ENCODE data around the gene CLDND2. TPM values are rescaled to one million over a fixed set of nuclear protein-coding genes. Genes with fewer than 3 reads are reported as not detected.

Gene CLDND2
- total RNA-seq, 4 donors from 2014 or later, result not detected

DNA sequence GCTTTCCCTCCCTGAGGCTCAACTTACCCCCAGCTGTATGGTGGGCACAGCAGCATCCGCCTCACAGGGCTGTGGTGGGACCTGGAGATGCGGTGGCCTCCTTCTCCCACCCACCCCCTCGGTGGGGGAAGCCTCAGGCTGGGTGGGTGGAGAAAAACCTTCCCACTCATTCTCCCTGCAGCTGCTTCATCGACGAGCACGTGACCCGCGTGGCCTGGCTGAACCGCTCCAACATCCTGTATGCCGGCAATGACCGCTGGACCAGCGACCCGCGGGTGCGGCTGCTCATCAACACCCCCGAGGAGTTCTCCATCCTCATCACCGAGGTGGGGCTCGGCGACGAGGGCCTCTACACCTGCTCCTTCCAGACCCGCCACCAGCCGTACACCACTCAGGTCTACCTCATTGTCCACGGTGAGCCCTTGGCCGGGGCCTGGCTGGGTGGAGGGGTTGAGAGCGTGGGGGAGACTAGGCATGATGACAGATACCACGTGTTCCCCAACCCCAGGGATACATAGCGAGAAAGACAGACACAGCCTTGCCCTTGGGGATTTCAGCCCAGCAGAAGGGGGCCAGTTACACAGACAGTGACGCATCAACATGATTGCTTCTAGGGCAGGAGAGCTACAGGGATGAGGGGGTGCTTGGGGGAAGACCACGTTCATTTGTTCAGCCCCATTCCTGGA is 45.2 kb downstream of the CLDND2 start:
- Histone ChIP-seq H3K27ac (no peak overlapping the region), H3K4me3 (no peak overlapping the region), H3K27me3 (peaks cover 92% of the 10 kb centered on the region), H3K36me3 (no peaks in the 10 kb centered on the region), H3K4me1 (peaks cover 0 to 13% (median 0%) of the 10 kb centered on the region in 3 donors), H3K9me3 (no peaks in the 10 kb centered on the region)
- WGBS, 2 donors (ENCODE audit: low coverage in 1 of 2), result 49% methylated on average over 6 of the region's 29 CpGs; no CpG with 5 or more reads in 1 of the 2 donors
- no peak for ATAC-seq
- TF ChIP-seq POLR2A (IDR thresholded peaks at IDR 0.05) (no peak), EP300 (IDR thresholded peaks at IDR 0.05) (no peak)
- TF ChIP-seq, protein P1, sequence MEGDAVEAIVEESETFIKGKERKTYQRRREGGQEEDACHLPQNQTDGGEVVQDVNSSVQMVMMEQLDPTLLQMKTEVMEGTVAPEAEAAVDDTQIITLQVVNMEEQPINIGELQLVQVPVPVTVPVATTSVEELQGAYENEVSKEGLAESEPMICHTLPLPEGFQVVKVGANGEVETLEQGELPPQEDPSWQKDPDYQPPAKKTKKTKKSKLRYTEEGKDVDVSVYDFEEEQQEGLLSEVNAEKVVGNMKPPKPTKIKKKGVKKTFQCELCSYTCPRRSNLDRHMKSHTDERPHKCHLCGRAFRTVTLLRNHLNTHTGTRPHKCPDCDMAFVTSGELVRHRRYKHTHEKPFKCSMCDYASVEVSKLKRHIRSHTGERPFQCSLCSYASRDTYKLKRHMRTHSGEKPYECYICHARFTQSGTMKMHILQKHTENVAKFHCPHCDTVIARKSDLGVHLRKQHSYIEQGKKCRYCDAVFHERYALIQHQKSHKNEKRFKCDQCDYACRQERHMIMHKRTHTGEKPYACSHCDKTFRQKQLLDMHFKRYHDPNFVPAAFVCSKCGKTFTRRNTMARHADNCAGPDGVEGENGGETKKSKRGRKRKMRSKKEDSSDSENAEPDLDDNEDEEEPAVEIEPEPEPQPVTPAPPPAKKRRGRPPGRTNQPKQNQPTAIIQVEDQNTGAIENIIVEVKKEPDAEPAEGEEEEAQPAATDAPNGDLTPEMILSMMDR (IDR thresholded peaks at IDR 0.05), result no peak

DNA sequence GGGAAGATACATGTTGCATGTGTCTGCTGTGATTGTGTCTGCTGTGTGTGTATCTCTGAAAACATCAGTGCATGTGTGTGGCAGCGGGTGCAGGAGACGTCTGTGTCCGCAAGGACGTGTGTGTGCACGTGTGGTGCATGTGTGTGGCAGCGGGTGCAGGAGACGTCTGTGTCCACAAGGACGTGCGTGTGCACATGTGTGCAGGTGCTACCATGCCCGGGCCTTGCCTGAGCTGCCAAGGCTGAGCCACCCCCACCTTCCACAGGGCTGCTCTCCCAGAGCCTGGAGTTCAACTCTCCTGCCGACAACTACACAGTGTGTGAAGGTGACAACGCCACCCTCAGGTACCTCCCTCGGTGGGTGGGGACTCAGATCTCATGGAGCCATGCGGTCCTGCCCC is 47.0 kb downstream of the CLDND2 start:
- 100% methylated on average over 1 of the region's 14 CpGs; no CpG with 5 or more reads in 1 of the 2 donors for WGBS, 2 donors (ENCODE audit: low coverage in 1 of 2)
- H3K27me3 ChIP-seq, result peaks cover 92% of the 10 kb centered on the region
- H3K4me1 ChIP-seq, result peaks cover 0 to under 1% (median 0%) of the 10 kb centered on the region in 3 donors
- no peak for TF ChIP-seq POLR2A (IDR thresholded peaks at IDR 0.05)
- TF ChIP-seq EP300 (IDR thresholded peaks at IDR 0.05), result no peak
- TF ChIP-seq, protein P1 (IDR thresholded peaks at IDR 0.05), result no peak
- no peak for TF ChIP-seq POLR2AphosphoS5 (IDR thresholded peaks at IDR 0.05)
- ATAC-seq, result no peak
- no peak overlapping the region for H3K4me3 ChIP-seq
- no peaks in the 10 kb centered on the region for H3K36me3 ChIP-seq
- H3K9me3 ChIP-seq, result no peaks in the 10 kb centered on the region
- no peak overlapping the region for H3K27ac ChIP-seq

DNA sequence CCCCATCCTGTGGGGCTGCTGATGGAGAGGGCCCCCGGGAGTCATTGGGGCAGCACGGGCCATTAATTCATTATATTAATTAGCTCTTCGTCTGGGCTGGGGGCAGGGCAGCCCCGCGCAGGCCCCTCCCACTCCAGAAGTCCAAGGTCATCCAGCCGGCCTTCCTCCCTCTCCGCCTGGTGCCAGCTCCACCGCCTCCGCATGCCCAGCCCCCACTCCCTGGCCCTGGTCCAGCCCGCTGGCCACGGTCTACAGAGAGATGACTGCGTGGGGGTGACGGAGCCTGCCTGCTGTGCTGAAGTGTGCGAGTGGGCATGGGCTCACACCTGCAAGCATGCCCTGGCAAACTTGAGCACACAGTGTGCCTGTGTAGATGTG is 48.5 kb downstream of the CLDND2 start:
- WGBS, 2 donors (ENCODE audit: low coverage in 1 of 2), result 0 to 24% methylated on average over 1 to 6 of the region's 14 CpGs
- no peaks in the 10 kb centered on the region for H3K9me3 ChIP-seq
- no peaks in the 10 kb centered on the region for H3K4me1 ChIP-seq
- no peak for ATAC-seq
- no peak overlapping the region for H3K27ac ChIP-seq
- no peak overlapping the region for H3K4me3 ChIP-seq
- peaks cover 89% of the 10 kb centered on the region for H3K27me3 ChIP-seq
- TF ChIP-seq POLR2A (IDR thresholded peaks at IDR 0.05) (no peak), POLR2AphosphoS5 (IDR thresholded peaks at IDR 0.05) (no peak)
- TF ChIP-seq, protein P1 (IDR thresholded peaks at IDR 0.05), result no peak
- H3K36me3 ChIP-seq, result no peaks in the 10 kb centered on the region

DNA sequence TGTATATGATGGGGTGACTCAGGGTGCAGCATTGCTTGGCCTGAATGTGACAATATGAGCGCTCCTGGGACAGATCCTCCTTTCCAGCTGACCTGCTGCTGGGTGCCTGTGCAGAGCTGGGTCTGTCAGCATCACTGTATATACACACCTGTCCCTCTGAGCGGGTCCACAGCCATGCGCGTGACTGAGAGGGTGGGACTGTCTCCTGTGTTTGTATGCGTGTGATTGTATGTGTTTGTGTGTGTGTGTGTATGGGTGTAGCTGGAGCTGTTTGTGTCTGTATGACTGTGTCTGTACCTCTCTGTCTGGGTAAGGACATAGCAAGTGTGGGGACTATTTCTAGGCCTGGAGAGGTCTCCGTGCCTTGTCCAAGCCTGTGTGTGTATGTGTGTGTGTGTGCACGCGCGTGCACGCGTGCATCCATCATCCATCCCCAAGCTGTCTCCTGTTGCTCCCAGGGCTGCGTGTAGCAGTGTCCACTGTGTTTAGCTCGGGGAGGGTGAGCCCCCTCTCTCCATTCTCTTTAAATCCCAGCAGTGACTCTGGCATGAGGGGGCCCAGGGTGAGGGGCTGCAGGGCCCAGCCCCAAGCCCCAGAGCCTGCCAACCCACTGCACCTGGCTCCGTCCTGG is 49.0 kb downstream of the CLDND2 start:
- Histone ChIP-seq H3K27ac (no peak overlapping the region), H3K27me3 (peaks cover 93% of the 10 kb centered on the region), H3K36me3 (no peaks in the 10 kb centered on the region), H3K4me3 (no peak overlapping the region), H3K9me3 (no peaks in the 10 kb centered on the region), H3K4me1 (no peaks in the 10 kb centered on the region)
- TF ChIP-seq EP300 (IDR thresholded peaks at IDR 0.05) (no peak), POLR2AphosphoS5 (IDR thresholded peaks at IDR 0.05) (no peak), POLR2A (IDR thresholded peaks at IDR 0.05) (no peak)
- TF ChIP-seq, protein P1 (IDR thresholded peaks at IDR 0.05), result no peak
- 60 to 61% methylated on average over 2 of the region's 14 CpGs for WGBS, 2 donors (ENCODE audit: low coverage in 1 of 2)
- no peak for ATAC-seq
